ENCODE data around the gene SLC25A11. TPM values are rescaled to one million over a fixed set of nuclear protein-coding genes. Genes with fewer than 3 reads are reported as not detected.

Gene SLC25A11
- total RNA-seq, 4 donors from 2014 or later = 62.4 to 120 (median 83.9) TPM

DNA sequence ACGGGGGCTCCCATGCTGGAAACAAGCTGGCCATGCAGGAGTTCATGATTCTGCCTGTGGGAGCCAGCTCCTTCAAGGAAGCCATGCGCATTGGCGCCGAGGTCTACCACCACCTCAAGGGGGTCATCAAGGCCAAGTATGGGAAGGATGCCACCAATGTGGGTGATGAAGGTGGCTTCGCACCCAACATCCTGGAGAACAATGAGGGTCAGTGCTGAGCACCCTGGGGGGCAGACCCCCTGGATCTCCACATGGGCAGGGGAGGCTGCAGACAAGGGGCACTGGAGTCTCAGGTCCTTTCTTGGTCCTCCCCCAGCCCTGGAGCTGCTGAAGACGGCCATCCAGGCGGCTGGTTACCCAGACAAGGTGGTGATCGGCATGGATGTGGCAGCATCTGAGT is 15.2 kb upstream of the SLC25A11 start:
- peaks cover 0 to 7% (median 3%) of the 10 kb centered on the region in 4 donors for H3K36me3 ChIP-seq
- in situ Hi-C loops (cut with MboI; ENCODE audit: low pct_ligation_motif_present in 1 of 4, low pct_unique_long_range_greater_than_20kb in 1 of 4, low sequenced_read_pairs in 3 of 4) (no loop called here), intact Hi-C loops (cut with DNase I; ENCODE audit: low total_unique reads) (no loop called here)
- no peak for TF ChIP-seq EP300 (IDR thresholded peaks at IDR 0.05; ENCODE audit: low read depth)
- no peak for TF ChIP-seq POLR2A (IDR thresholded peaks at IDR 0.05)
- TF ChIP-seq, protein P1, sequence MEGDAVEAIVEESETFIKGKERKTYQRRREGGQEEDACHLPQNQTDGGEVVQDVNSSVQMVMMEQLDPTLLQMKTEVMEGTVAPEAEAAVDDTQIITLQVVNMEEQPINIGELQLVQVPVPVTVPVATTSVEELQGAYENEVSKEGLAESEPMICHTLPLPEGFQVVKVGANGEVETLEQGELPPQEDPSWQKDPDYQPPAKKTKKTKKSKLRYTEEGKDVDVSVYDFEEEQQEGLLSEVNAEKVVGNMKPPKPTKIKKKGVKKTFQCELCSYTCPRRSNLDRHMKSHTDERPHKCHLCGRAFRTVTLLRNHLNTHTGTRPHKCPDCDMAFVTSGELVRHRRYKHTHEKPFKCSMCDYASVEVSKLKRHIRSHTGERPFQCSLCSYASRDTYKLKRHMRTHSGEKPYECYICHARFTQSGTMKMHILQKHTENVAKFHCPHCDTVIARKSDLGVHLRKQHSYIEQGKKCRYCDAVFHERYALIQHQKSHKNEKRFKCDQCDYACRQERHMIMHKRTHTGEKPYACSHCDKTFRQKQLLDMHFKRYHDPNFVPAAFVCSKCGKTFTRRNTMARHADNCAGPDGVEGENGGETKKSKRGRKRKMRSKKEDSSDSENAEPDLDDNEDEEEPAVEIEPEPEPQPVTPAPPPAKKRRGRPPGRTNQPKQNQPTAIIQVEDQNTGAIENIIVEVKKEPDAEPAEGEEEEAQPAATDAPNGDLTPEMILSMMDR (IDR thresholded peaks at IDR 0.05) = no peak
- no peak for TF ChIP-seq POLR2AphosphoS5 (IDR thresholded peaks at IDR 0.05)
- no peak for DNase-seq
- no peak overlapping the region for H3K27ac ChIP-seq
- no peaks in the 10 kb centered on the region for H3K27me3 ChIP-seq
- no peaks in the 10 kb centered on the region for H3K9me3 ChIP-seq
- no peak overlapping the region for H3K4me3 ChIP-seq
- peaks cover 6 to 25% (median 14%) of the 10 kb centered on the region in 4 donors for H3K4me1 ChIP-seq
- WGBS, 2 donors (ENCODE audit: low coverage in 1 of 2) = 95% methylated on average over 8 of the region's 8 CpGs; no CpG with 5 or more reads in 1 of the 2 donors

- Histone ChIP-seq H3K27me3 (no peaks in the 10 kb centered on the region), H3K4me3 (no peak overlapping the region), H3K27ac (no peak overlapping the region), H3K36me3 (no peaks in the 10 kb centered on the region), H3K9me3 (no peaks in the 10 kb centered on the region), H3K4me1 (peaks cover 6 to 29% (median 10%) of the 10 kb centered on the region in 4 donors)
- in situ Hi-C loops (cut with MboI; ENCODE audit: low pct_ligation_motif_present in 1 of 4, low pct_unique_long_range_greater_than_20kb in 1 of 4, low sequenced_read_pairs in 3 of 4) (no loop called here), intact Hi-C loops (cut with DNase I; ENCODE audit: low total_unique reads) (no loop called here)
- 62 to 73% methylated on average over 2 to 14 of the region's 14 CpGs for WGBS, 2 donors (ENCODE audit: low coverage in 1 of 2)
- DNase-seq = no peak
- TF ChIP-seq POLR2AphosphoS5 (IDR thresholded peaks at IDR 0.05) = no peak
- TF ChIP-seq EP300 (IDR thresholded peaks at IDR 0.05; ENCODE audit: low read depth) = no peak
- TF ChIP-seq, protein P1 (IDR thresholded peaks at IDR 0.05) = no peak
- TF ChIP-seq POLR2A (IDR thresholded peaks at IDR 0.05) = no peak
These were observed 13.7 kb upstream of the SLC25A11 start for GRCh38 chr17:4953451-4953961.

GRCh38 chr17:4951486-4951885 is 11.6 kb upstream of the SLC25A11 start:
- no peak overlapping the region for H3K27ac ChIP-seq
- no peaks in the 10 kb centered on the region for H3K36me3 ChIP-seq
- 92 to 100% methylated on average over 2 to 3 of the region's 3 CpGs for WGBS, 2 donors (ENCODE audit: low coverage in 1 of 2)
- H3K4me3 ChIP-seq = no peak overlapping the region
- intact Hi-C loops (cut with DNase I; ENCODE audit: low total_unique reads) = no loop called here
- peaks cover 9 to 33% (median 14%) of the 10 kb centered on the region in 4 donors for H3K4me1 ChIP-seq
- no peak for TF ChIP-seq POLR2AphosphoS5 (IDR thresholded peaks at IDR 0.05)
- TF ChIP-seq, protein P1 (IDR thresholded peaks at IDR 0.05) = no peak
- TF ChIP-seq EP300 (IDR thresholded peaks at IDR 0.05; ENCODE audit: low read depth) = no peak
- TF ChIP-seq POLR2A (IDR thresholded peaks at IDR 0.05) = no peak
- H3K9me3 ChIP-seq = no peaks in the 10 kb centered on the region
- no peaks in the 10 kb centered on the region for H3K27me3 ChIP-seq
- DNase-seq = no peak
- in situ Hi-C loops (cut with MboI; ENCODE audit: low pct_ligation_motif_present in 1 of 4, low pct_unique_long_range_greater_than_20kb in 1 of 4, low sequenced_read_pairs in 3 of 4) = no loop called here

- WGBS, 2 donors (ENCODE audit: low coverage in 1 of 2) = 42 to 52% methylated on average over 3 to 7 of the region's 7 CpGs
- DNase-seq = peak; percentile 37
- Histone ChIP-seq H3K27me3 (no peaks in the 10 kb centered on the region), H3K4me1 (peaks cover 16 to 40% (median 22%) of the 10 kb centered on the region in 4 donors), H3K4me3 (peak within 1 kb of the TSS; percentile 33 to 92 (median 64)), H3K36me3 (no peaks in the 10 kb centered on the region), H3K27ac (peak within 1 kb of the TSS; percentile 95 to 100 (median 100)), H3K9me3 (no peaks in the 10 kb centered on the region)
- in situ Hi-C loops (cut with MboI; ENCODE audit: low pct_ligation_motif_present in 1 of 4, low pct_unique_long_range_greater_than_20kb in 1 of 4, low sequenced_read_pairs in 3 of 4) (no loop called here), intact Hi-C loops (cut with DNase I; ENCODE audit: low total_unique reads) (no loop called here)
- no peak for TF ChIP-seq EP300 (IDR thresholded peaks at IDR 0.05; ENCODE audit: low read depth)
- TF ChIP-seq, protein P1 (IDR thresholded peaks at IDR 0.05) = no peak
These were observed 10.9 kb upstream of the SLC25A11 start, which contains the start of gene ENO3 for GRCh38 chr17:4950746-4951204. Gene ENO3 (plus strand): TSS chr17:4951119. CDS start chr17:4951830, 711 bp downstream.

Measured in transverse colon (tissue), 4 donors.